GM12878 (cell line): Measurements from ENCODE around the gene MRAP2.

Experiments used
- CTCF ChIP-seq, 3 experiments: IDR thresholded peaks in 2 of 3; conservative IDR thresholded peaks in 1 of 3; 2 replicates each; pipeline ENCODE4 v1.5.1; 2011; ENCODE audit warnings: low read depth in 3 of 3, low read length in 3 of 3, mild to moderate bottlenecking in 3 of 3, control low read depth in 2 of 3, moderate library complexity in 2 of 3, inconsistent platforms in 1 of 3, mixed read lengths in 1 of 3; ENCODE audit not compliant: control insufficient read depth in 2 of 3, insufficient read depth in 1 of 3; ENCODE audit errors: extremely low read depth in 1 of 3
- MAX ChIP-seq: IDR thresholded peaks from 2 replicates; pipeline ENCODE4 v1.6.1; 2012; ENCODE audit warnings: low read depth, low read length, improper control_type of control experiment
- MYB ChIP-seq: fragments of 150-350 bp; IDR thresholded peaks from 2 replicates; pipeline ENCODE4 v1.6.1; 2014; ENCODE audit warnings: mild to moderate bottlenecking, low read depth, low read length, borderline replicate concordance
- MYC ChIP-seq: IDR thresholded peaks from 2 replicates; pipeline ENCODE4 v1.6.1; 2011; ENCODE audit warnings: mild to moderate bottlenecking, low read length, moderate library complexity, inconsistent platforms; ENCODE audit not compliant: insufficient read depth, insufficient replicate concordance, insufficient read length, severe bottlenecking
- SMARCA5 ChIP-seq: fragments of 450-650 bp; IDR thresholded peaks from 2 replicates; pipeline ENCODE4 v1.6.1; 2017; ENCODE audit warnings: mild to moderate bottlenecking
- YY1 ChIP-seq: IDR thresholded peaks from 2 replicates; pipeline ENCODE4 v1.6.1; 2011; ENCODE audit warnings: low read depth, mild to moderate bottlenecking, low read length

- no peak for TF ChIP-seq SMARCA5
- TF ChIP-seq MYC: no peak
- no peak for TF ChIP-seq CTCF (IDR thresholded peaks at IDR 0.05 in 2 of 3, conservative IDR thresholded peaks at IDR 0.05 in 1 of 3; ENCODE audit: control insufficient read depth in 2 of 3, extremely low read depth in 1 of 3, insufficient read depth in 1 of 3, low read depth in 3 of 3, low read length in 3 of 3)
- no peak for TF ChIP-seq MAX
- no peak for TF ChIP-seq YY1
- TF ChIP-seq MYB: no peak
These were observed 6.8 kb upstream of the MRAP2 start for GRCh38 chr6:84026721-84027164.
